Right hindlimb (tissue), 1 donor: ENCODE measurements around the gene PRKCA.

ENCODE experiments used
- DNase-seq: peaks from one replicate; pipeline ENCODE4 v3.0.0-alpha.2; 2018

PRKCA gene

GRCh38 chr17:66786107-66786506, 483.7 kb downstream of the PRKCA start:
- DNase-seq, result no peak

DNA sequence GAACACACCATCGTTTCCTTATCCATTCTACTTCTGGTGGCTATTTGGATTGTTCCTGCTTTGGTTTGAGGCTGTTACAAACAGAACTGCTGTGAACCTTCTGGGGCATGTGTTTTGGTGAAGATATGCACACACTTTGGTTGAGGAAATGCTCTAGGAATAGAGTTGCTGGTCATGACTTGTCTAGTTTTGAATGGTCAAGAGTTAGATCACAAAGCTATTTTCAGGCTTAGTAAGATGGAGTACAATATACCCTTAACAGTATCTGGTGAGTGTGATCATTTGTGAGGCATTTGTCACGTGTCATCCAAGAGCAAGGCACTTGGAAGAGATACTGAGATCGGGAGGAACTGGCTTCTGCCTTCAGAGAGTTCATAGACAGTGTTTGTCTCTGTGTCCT, 485.5 kb downstream of the PRKCA start:
- DNase-seq, result no peak

DNA sequence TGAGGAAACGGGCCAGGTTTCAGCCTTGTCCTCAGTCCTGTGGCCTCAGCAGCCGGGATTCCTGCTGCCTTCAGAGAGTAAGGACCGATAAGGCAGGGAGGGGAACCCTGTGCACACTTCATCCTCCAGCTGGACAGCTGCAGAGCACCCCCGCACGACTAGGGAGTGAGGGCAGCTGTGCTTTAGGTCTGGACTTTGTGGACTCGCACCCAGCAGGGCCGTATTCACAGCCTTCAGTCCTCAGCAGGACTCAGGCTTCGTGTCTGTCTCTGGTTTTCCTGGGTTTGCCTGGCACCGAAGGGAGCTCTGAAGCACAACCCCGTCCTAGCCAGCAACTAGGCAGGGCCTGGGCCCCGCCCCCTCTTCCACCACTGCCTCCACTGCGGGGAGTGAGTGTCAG, 486.7 kb downstream of the PRKCA start:
- no peak for DNase-seq

DNA sequence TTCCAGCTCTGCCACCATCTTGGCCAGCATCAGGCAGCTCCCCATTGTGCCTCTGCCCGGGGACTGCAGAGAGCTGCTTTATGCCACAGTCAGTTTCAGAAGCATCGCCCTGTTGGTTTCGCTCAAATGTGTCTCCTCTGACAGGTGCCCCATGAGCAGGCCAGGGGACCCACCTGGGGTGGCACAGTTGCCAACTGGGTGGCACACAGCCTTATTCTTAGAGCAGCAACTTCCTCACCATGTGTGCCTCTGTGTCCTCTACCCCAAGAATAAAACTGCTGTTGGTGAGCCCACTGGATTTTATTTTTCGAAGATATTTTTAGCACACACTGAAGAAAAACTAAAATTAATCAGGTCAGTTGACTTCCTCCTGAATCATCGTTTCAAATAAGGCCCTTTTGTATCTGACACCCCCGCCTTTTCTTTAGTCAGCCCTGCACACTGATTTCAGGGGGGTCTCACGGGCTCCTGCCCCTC, 487.6 kb downstream of the PRKCA start:
- DNase-seq, result no peak

DNA sequence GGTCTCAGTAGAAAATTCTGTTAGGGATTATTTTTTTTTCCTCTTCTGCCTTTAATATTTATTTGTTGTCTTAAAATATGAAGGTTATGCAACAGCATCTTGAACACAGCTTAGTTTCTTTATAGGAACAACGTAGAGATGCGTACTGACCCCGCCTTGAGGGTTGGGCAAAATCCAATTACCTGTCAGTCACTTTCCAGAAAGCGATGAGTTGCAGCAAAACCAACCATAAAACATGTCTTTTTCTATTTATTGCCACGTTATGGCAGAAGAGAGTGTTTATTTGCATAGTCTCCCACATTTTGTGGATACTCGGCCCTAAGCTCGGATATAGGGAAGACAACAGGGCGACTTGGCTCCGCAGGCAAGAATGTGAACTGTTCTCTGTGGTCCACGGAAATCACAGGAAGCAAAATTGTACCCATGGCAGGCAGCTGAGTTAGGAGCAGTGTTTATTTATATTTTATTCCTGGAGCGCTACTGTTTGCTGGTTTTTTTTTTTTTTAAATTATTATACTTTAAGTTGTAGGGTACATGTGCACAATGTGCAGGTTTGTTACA, 488.2 kb downstream of the PRKCA start:
- DNase-seq, result no peak

GRCh38 chr17:66791347-66791746, 488.9 kb downstream of the PRKCA start:
- no peak for DNase-seq

GRCh38 chr17:66793814-66794213, 491.4 kb downstream of the PRKCA start:
- DNase-seq, result no peak

GRCh38 chr17:66795486-66795885, 493.1 kb downstream of the PRKCA start:
- no peak for DNase-seq

- DNase-seq, result no peak
Measured at GRCh38 chr17:66799849-66800537, 497.6 kb downstream of the PRKCA start.

- DNase-seq, result no peak
Measured at GRCh38 chr17:66803474-66803951, 501.1 kb downstream of the PRKCA start.

DNA sequence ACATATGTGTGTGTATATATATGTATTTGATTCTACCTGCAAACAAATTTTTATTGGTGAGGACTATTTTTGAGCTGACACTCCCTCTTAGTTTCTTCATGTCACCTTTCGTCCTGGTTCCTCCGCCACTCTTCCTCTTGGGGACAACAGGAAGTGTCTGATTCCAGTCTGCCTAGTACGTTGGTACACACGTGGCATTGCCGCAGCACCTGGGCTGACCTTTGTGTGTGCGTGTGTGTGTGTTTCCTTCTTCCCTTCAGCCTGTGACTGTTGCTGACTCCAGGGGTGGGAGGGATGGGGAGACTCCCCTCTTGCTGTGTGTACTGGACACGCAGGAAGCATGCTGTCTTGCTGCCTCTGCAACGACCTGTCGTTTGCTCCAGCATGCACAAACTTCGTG, 503.2 kb downstream of the PRKCA start:
- DNase-seq, result no peak

DNA sequence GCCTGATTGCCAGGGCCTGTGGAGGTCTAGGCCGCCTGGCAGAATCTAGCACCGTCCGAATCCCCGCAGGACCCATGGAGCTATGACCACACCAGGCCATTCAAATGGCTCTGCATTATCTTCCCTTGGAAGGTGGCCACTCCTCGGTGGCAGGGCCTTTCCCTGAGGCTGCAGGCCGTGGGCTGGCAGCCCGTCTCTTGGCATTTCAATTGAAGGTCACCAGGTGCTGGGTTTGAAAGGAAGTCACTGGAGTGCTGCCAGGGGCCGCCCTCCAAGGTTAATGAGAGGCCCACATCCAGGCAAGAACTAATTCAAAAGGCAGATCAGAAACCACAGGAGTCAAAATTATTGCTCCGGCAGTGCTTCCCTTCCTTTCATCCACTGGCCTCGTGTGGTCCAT, 504.8 kb downstream of the PRKCA start:
- DNase-seq, result no peak

DNA sequence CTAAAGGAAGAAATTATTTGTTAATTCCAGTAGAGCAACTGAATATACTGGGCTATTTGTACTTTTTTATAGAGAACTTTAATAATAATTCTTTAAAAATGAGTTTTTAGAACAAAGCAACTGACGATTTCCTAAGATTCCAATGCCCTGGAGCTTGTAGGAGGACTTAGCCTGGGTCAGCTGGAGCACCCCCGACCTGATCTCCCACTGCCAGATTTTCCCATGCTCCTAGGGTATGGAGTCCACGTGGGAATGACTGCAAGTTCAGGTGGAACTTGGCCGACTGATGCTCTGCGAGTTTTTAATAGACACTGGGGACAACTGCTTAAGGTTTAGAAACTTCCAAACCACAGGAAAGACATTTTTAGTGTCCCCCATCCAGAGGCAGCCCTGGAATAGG, 507.0 kb downstream of the PRKCA start:
- no peak for DNase-seq

- no peak for DNase-seq
Measured at GRCh38 chr17:66810951-66811682, 508.7 kb downstream of the PRKCA start.

DNA sequence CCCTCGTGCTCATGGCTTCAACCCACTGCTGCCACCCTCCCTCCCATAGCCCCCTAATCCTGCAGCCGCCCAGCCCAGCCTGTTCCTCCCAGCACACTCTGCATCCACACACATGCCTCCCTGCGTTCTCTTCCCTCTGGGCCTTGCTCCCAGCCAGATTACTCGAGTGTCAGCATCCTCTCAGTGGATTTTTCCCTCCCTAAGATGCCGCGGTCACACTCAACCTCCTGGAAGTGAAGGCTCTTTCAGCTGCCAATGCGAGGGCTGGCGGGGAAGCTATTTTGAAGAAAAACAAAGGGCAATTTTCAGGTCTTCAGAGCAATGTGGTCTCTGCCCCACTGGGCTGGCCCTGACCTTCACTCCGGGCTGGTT, 509.3 kb downstream of the PRKCA start:
- DNase-seq, result no peak

- no peak for DNase-seq
Measured at GRCh38 chr17:66812571-66812970, 510.2 kb downstream of the PRKCA start.

GRCh38 chr17:66813296-66813695, 510.9 kb downstream of the PRKCA start:
- no peak for DNase-seq

DNA sequence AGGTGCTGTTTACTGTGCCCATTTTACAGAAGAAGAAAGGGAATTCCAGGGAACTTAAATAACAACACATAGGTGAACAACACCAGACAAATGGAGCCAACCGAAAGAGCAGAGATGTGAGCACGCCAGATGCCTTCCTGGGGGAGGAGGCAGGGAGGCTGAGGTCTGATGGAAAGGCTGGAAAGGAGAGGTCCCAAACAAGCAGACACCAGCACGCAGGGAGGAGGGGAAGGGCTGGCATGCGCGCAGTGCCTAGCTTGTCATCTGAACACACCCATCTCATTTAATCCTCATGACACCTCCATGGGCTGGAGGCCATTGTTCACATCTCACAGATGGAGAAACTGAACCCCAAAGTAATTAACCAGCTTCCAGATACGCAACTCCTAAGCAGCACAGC, 511.6 kb downstream of the PRKCA start:
- DNase-seq, result no peak

- no peak for DNase-seq
Measured at GRCh38 chr17:66814570-66814969, 512.2 kb downstream of the PRKCA start.

- DNase-seq, result no peak
Measured at GRCh38 chr17:66817750-66818149, 515.3 kb downstream of the PRKCA start.

- no peak for DNase-seq
Measured at GRCh38 chr17:66819466-66819865, 517.1 kb downstream of the PRKCA start.

DNA sequence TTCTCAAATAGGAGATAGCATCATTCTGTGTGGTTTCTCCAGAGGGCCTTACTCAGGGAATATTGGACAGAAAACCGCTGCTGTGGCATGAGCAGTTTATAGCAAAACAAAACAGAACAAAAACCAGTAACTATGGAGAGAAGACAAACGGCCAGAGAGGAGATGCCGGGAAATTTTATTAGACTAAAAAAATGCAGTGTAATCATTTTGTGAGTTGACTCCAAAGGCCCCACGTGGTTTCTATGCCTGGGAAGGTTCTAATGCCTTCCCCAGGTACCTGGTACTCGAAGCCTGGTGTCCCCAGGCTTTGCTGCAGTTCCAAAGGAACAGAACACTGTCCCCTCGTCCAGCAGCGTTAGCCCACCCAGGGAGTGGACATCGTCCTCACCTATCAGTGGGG, 519.6 kb downstream of the PRKCA start:
- DNase-seq, result no peak

- no peak for DNase-seq
Measured at GRCh38 chr17:66826856-66827255, 524.4 kb downstream of the PRKCA start.

GRCh38 chr17:66829386-66829864, 527.0 kb downstream of the PRKCA start:
- DNase-seq, result peak; percentile 84
